Transverse colon (tissue), 3 donors: ENCODE results near the gene MUC5B.

ENCODE experiments used
- EP300 ChIP-seq: sonication (generic); formaldehyde crosslinking; IDR thresholded peaks from one replicate; pipeline ENCODE4 v1.6.1; 2017; ENCODE audit warnings: antibody characterized with exemption, low read depth
- POLR2A ChIP-seq: fragments of 450-650 bp; IDR thresholded peaks from one replicate; pipeline ENCODE4 v1.6.1; 2016; ENCODE audit warnings: antibody characterized with exemption, mild to moderate bottlenecking, moderate library complexity
- TF ChIP-seq, protein P1 (sequence below), 5 experiments: fragments of 200-600 bp in 3 of 5; fragments of 450-650 bp in 2 of 5; sonication (generic) in 3 of 5; IDR thresholded peaks; 1 replicate in 2 of 5; 2 replicates in 3 of 5; pipeline ENCODE4 v1.5.1; 2016 to 2017; ENCODE audit warnings: antibody characterized with exemption in 5 of 5, inconsistent platforms in 3 of 5, mild to moderate bottlenecking in 2 of 5, moderate library complexity in 1 of 5

DNA sequence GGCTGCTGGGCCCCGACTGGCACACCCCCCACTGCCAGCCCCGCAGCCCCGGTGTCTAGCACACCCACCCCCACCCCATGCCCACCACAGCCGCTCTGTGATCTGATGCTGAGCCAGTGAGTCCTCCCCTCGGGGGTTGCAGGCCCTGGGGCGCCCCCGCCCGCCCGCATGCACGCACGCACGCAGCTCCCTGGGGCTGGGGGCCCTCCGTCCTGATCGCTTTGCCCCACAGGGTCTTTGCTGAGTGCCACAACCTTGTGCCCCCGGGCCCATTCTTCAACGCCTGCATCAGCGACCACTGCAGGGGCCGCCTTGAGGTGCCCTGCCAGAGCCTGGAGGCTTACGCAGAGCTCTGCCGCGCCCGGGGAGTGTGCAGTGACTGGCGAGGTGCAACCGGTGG lies 32.3 kb downstream of the MUC5B start:
- TF ChIP-seq, protein P1, sequence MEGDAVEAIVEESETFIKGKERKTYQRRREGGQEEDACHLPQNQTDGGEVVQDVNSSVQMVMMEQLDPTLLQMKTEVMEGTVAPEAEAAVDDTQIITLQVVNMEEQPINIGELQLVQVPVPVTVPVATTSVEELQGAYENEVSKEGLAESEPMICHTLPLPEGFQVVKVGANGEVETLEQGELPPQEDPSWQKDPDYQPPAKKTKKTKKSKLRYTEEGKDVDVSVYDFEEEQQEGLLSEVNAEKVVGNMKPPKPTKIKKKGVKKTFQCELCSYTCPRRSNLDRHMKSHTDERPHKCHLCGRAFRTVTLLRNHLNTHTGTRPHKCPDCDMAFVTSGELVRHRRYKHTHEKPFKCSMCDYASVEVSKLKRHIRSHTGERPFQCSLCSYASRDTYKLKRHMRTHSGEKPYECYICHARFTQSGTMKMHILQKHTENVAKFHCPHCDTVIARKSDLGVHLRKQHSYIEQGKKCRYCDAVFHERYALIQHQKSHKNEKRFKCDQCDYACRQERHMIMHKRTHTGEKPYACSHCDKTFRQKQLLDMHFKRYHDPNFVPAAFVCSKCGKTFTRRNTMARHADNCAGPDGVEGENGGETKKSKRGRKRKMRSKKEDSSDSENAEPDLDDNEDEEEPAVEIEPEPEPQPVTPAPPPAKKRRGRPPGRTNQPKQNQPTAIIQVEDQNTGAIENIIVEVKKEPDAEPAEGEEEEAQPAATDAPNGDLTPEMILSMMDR (IDR thresholded peaks at IDR 0.05), result no peak
- TF ChIP-seq POLR2A, result no peak
- TF ChIP-seq EP300, result no peak
